Measurements from ENCODE around the gene PTPN1.

PTPN1 gene

DNA sequence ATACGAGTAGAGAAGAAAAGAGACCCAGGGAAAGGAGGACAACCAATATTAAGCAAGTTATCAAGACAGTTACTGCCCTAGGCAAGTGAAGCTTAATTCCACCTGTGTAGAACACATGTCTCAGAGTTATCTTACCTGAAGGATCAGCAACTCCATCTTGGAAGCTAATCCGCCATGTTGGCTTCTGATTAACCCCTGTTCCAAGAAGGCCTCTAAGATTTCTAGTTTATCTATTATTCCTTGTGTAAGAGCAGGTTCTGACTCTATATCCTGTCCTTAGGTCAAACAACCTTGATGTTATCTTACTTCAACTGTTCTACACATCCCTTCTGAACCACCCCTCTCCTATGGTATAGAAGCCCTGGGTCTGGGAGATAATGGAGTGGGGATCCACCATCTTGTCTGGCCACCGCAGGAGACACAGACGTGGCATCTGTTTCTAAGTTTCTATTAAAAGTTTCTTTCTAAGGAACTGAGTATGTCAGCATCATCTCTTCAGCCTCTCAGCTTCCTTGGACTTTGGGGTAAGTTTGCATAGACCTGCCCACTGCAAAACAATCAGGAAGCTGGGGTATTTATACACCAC is 27.7 kb upstream of the PTPN1 start:
- H3K4me1 ChIP-seq (ENCODE audit: control insufficient read depth in 2 of 2, insufficient read depth in 2 of 2, low read length in 2 of 2): peaks cover 15 to 18% of the 10 kb centered on the region in 2 donors
- no peak overlapping the region for H3K27ac ChIP-seq (ENCODE audit: low read depth in 2 of 2, low read length in 2 of 2)
- no peak overlapping the region for H3K9ac ChIP-seq (ENCODE audit: low read depth in 1 of 2, low read length in 2 of 2)
- H3K27me3 ChIP-seq (ENCODE audit: control insufficient read depth in 2 of 2, insufficient read depth in 2 of 2, low read length in 2 of 2): no peaks in the 10 kb centered on the region
- no peaks in the 10 kb centered on the region for H3K9me3 ChIP-seq (ENCODE audit: control insufficient read depth in 2 of 2, low read length in 2 of 2)
- no peak overlapping the region for H3K4me3 ChIP-seq (ENCODE audit: low read length in 2 of 2)
- no peaks in the 10 kb centered on the region for H3K36me3 ChIP-seq (ENCODE audit: control insufficient read depth in 2 of 2, insufficient read depth in 2 of 2, low read length in 2 of 2)

DNA sequence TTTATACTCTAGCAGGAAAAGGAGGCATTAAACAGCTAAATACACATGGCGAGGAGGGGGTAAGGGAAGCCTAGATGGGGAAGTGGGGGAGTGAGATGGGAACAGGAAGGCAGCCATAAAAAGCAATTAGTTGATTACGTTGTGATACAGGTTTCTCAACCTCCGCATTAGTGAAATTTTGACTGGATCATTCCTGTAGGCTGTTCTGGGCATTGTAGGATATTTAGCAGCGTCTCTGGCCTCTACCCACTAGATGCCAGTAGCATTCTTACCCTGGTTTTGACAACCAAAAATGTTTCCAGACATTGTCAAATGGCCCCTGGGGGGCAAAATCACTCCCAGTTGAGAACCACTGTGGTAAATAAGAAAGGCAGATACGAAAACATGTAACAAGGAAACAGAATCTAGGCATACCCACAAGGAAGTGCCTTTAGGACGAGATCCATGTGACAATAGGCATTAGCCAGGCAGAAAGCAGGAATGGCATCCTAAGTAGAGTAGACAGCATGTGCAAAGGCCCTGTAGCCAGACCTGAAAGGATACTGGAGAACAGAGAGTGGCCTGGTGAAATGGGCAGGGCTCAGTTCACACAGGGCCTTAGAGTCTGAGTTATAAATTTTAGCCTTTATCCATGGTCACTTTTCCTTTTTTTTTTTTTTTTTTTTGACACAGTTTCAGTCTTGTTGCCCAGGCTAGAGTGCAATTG is 25.8 kb upstream of the PTPN1 start:
- H3K9ac ChIP-seq (ENCODE audit: low read depth in 1 of 2, low read length in 2 of 2): peak overlapping the region; percentile 65 to 70
- H3K36me3 ChIP-seq (ENCODE audit: control insufficient read depth in 2 of 2, insufficient read depth in 2 of 2, low read length in 2 of 2): no peaks in the 10 kb centered on the region
- H3K27ac ChIP-seq (ENCODE audit: low read depth in 2 of 2, low read length in 2 of 2): peak overlapping the region; percentile 71 to 79
- no peaks in the 10 kb centered on the region for H3K9me3 ChIP-seq (ENCODE audit: control insufficient read depth in 2 of 2, low read length in 2 of 2)
- peaks cover 8 to 9% of the 10 kb centered on the region in 2 donors for H3K4me1 ChIP-seq (ENCODE audit: control insufficient read depth in 2 of 2, insufficient read depth in 2 of 2, low read length in 2 of 2)
- H3K27me3 ChIP-seq (ENCODE audit: control insufficient read depth in 2 of 2, insufficient read depth in 2 of 2, low read length in 2 of 2): no peaks in the 10 kb centered on the region
- H3K4me3 ChIP-seq (ENCODE audit: low read length in 2 of 2): peak overlapping the region; percentile 78

DNA sequence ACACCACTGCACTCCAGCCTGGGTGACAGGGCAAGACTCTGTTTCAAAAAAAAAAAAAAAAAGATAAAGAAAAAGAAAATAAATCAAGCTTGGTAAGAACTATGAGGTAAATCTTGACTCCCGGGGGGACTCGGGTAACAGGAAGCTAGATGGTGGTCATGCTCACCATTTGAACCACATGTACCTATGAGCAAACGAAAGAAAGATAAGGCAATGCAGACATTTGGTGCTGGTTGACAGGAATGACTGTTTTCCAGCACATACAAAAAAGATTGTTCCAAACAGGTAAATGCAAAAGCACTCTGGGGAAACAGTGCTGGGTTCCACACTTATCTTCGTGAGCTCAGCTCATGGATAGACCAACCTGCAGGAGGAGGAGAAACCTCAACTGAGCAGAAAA is 22.8 kb upstream of the PTPN1 start:
- H3K27ac ChIP-seq (ENCODE audit: low read depth in 2 of 2, low read length in 2 of 2): no peak overlapping the region
- H3K4me3 ChIP-seq (ENCODE audit: low read length in 2 of 2): no peak overlapping the region
- no peaks in the 10 kb centered on the region for H3K36me3 ChIP-seq (ENCODE audit: control insufficient read depth in 2 of 2, insufficient read depth in 2 of 2, low read length in 2 of 2)
- H3K4me1 ChIP-seq (ENCODE audit: control insufficient read depth in 2 of 2, insufficient read depth in 2 of 2, low read length in 2 of 2): peaks cover 8 to 9% of the 10 kb centered on the region in 2 donors
- H3K27me3 ChIP-seq (ENCODE audit: control insufficient read depth in 2 of 2, insufficient read depth in 2 of 2, low read length in 2 of 2): no peaks in the 10 kb centered on the region
- no peak overlapping the region for H3K9ac ChIP-seq (ENCODE audit: low read depth in 1 of 2, low read length in 2 of 2)
- H3K9me3 ChIP-seq (ENCODE audit: control insufficient read depth in 2 of 2, low read length in 2 of 2): no peaks in the 10 kb centered on the region

DNA sequence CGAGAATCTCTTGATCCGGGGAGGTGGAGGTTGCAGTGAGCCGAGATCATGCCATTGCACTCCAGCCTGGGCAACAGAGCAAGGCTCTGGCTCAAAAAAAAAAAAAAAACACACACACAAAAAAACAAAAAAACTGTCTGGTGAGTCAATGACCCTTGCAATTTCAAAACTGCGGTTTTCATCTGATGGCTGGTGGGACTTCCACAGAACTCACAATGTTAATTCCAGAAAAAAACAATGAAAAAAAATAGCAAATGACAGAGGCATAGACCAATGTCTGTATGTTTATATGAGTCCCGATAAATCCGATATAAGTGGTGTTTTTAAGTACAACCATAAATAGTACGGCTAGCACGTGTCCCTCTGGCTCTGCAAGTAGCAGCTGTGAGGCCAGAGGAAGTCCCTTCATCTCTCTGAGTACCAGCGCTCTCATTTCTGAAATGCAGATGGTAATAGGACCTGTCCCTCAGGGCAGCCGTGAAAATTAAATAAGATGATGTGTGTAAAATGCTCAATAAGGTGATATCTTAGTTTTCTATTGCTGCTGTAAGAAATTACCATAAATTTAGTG is 21.9 kb upstream of the PTPN1 start:
- Histone ChIP-seq H3K9me3 (ENCODE audit: control insufficient read depth in 2 of 2, low read length in 2 of 2) (no peaks in the 10 kb centered on the region), H3K36me3 (ENCODE audit: control insufficient read depth in 2 of 2, insufficient read depth in 2 of 2, low read length in 2 of 2) (no peaks in the 10 kb centered on the region), H3K4me1 (ENCODE audit: control insufficient read depth in 2 of 2, insufficient read depth in 2 of 2, low read length in 2 of 2) (peaks cover 8% of the 10 kb centered on the region in 2 donors), H3K9ac (ENCODE audit: low read depth in 1 of 2, low read length in 2 of 2) (no peak overlapping the region), H3K27me3 (ENCODE audit: control insufficient read depth in 2 of 2, insufficient read depth in 2 of 2, low read length in 2 of 2) (no peaks in the 10 kb centered on the region), H3K4me3 (ENCODE audit: low read length in 2 of 2) (no peak overlapping the region), H3K27ac (ENCODE audit: low read depth in 2 of 2, low read length in 2 of 2) (no peak overlapping the region)

DNA sequence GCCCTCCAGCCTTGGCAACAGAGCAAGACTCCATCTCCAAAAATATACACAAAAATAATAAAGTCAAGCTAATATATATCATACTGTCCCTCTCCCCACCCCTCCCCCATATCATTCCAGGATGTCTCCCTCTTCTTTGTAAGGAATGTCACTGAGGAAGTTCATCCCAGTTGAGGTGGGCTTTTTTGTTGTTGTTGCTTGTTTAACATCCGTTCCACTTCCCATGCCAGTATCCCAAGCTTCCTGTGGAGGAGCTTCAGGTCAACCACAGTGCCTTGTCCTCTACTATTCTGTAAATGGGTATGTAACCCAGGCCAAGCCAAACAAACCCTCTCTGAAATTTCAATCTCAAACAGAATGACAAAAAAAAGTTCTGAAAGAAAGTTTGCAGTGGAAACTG is 19.0 kb upstream of the PTPN1 start:
- no peaks in the 10 kb centered on the region for H3K4me1 ChIP-seq (ENCODE audit: control insufficient read depth in 2 of 2, insufficient read depth in 2 of 2, low read length in 2 of 2)
- H3K9ac ChIP-seq (ENCODE audit: low read depth in 1 of 2, low read length in 2 of 2): no peak overlapping the region
- no peaks in the 10 kb centered on the region for H3K27me3 ChIP-seq (ENCODE audit: control insufficient read depth in 2 of 2, insufficient read depth in 2 of 2, low read length in 2 of 2)
- H3K36me3 ChIP-seq (ENCODE audit: control insufficient read depth in 2 of 2, insufficient read depth in 2 of 2, low read length in 2 of 2): no peaks in the 10 kb centered on the region
- no peak overlapping the region for H3K4me3 ChIP-seq (ENCODE audit: low read length in 2 of 2)
- H3K9me3 ChIP-seq (ENCODE audit: control insufficient read depth in 2 of 2, low read length in 2 of 2): no peaks in the 10 kb centered on the region
- no peak overlapping the region for H3K27ac ChIP-seq (ENCODE audit: low read depth in 2 of 2, low read length in 2 of 2)

DNA sequence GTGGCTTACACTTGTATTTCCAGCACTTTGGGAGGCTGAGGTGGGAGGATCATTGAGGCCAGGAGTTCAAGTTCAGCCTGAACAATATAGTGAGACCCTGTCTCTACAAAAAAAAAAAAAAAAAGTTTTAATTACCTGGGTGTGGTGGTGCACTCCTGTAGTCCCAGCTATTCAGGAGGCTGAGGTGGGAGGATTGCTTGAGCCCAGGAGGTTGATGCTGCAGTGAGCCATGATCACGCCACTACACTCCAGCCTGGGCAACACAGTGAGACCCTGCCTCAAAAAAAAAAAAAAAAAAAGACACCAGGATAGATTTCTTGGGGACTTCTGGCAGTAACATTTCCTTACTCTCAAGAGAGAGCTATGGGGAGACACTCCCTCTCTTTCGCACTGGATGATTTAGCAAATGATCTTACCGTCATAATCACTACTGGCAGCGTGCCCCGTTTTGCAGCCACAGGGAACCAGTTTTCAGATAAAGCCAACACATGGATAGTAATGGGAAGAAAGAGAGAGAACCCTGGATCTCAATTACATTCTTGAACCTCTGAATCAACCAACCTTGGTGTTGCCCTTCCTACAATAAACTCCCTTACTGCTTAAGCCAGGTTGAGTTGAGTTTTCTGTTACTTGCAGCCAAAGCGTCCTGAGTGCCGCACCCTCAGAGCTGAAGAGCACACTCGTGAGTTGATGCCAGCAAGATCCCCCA is 18.1 kb upstream of the PTPN1 start:
- Histone ChIP-seq H3K4me1 (ENCODE audit: control insufficient read depth in 2 of 2, insufficient read depth in 2 of 2, low read length in 2 of 2) (no peaks in the 10 kb centered on the region), H3K27me3 (ENCODE audit: control insufficient read depth in 2 of 2, insufficient read depth in 2 of 2, low read length in 2 of 2) (no peaks in the 10 kb centered on the region), H3K9me3 (ENCODE audit: control insufficient read depth in 2 of 2, low read length in 2 of 2) (no peaks in the 10 kb centered on the region), H3K27ac (ENCODE audit: low read depth in 2 of 2, low read length in 2 of 2) (no peak overlapping the region), H3K4me3 (ENCODE audit: low read length in 2 of 2) (no peak overlapping the region), H3K9ac (ENCODE audit: low read depth in 1 of 2, low read length in 2 of 2) (no peak overlapping the region), H3K36me3 (ENCODE audit: control insufficient read depth in 2 of 2, insufficient read depth in 2 of 2, low read length in 2 of 2) (no peaks in the 10 kb centered on the region)

DNA sequence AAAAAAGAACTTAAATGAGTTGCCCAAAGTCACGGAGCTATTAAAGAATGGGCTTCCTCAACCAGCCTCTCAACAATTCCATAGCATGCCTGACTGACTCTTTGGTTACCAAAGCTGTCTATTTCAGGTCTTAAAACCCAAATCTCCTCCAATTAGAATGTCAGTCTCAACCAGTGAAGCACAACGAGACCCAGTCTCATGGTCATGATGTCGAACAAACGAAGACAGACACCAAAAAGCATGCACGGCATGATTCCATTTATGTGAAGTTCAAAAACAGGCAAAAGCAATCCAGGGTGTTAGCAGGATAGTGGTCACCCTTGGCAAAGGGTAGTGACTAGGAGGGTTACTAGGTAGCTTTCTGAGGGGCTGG is 16.3 kb upstream of the PTPN1 start:
- H3K4me1 ChIP-seq (ENCODE audit: control insufficient read depth in 2 of 2, insufficient read depth in 2 of 2, low read length in 2 of 2): no peaks in the 10 kb centered on the region
- H3K27me3 ChIP-seq (ENCODE audit: control insufficient read depth in 2 of 2, insufficient read depth in 2 of 2, low read length in 2 of 2): no peaks in the 10 kb centered on the region
- H3K27ac ChIP-seq (ENCODE audit: low read depth in 2 of 2, low read length in 2 of 2): no peak overlapping the region
- no peak overlapping the region for H3K9ac ChIP-seq (ENCODE audit: low read depth in 1 of 2, low read length in 2 of 2)
- H3K36me3 ChIP-seq (ENCODE audit: control insufficient read depth in 2 of 2, insufficient read depth in 2 of 2, low read length in 2 of 2): no peaks in the 10 kb centered on the region
- H3K4me3 ChIP-seq (ENCODE audit: low read length in 2 of 2): no peak overlapping the region
- no peaks in the 10 kb centered on the region for H3K9me3 ChIP-seq (ENCODE audit: control insufficient read depth in 2 of 2, low read length in 2 of 2)

DNA sequence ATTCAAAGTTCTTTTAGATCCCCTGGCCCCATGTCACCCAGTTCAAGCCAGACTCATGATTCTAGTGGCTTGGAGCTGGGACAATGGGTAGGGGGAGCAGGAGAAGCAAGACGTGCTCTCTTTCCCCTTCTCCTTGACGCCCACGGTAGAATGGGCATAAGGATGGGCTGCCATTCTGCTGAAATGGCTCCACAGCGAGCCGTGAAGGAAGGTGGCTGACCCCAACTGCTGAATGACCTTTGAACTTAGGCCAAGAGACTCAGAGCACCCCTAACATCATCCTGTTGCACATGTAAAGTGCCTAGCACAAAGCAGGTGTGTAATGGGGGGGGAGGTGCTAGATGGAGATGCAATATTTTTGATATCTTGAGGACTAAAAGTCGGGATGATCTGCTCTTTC is 15.8 kb upstream of the PTPN1 start:
- Histone ChIP-seq H3K4me1 (ENCODE audit: control insufficient read depth in 2 of 2, insufficient read depth in 2 of 2, low read length in 2 of 2) (no peaks in the 10 kb centered on the region), H3K9me3 (ENCODE audit: control insufficient read depth in 2 of 2, low read length in 2 of 2) (no peaks in the 10 kb centered on the region)

DNA sequence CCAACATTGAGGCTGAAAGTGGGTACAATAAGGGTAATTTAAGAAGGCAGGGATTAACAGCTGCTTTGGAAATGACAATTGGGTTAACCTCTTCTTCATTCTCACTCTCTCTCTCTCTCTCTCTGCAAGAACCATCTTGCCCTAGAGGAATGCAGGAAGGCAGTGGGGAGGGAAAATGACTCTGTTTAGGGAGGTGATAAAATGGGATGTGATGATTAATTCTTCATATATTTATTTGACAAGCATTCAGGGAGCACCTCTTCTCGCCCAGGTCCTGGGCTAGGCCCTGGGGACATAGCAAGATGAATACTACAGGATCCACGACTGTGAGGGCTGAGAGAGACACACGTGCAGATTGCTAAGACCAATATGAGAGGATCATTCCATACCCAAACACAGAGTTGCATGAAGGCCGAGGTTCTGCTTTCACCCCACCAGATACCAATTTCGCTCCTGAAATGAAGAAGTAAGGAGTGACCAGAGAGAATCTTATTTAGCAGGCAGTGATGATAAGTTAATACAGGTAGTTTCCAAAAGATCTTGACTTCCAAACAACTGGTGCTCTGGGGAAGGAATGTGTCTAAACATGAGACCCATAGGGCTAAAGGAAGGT is 13.3 kb upstream of the PTPN1 start:
- no peak overlapping the region for H3K27ac ChIP-seq (ENCODE audit: low read depth in 2 of 2, low read length in 2 of 2)

More for the DNA sequence above, 15.8 kb upstream of the PTPN1 start:
- Histone ChIP-seq H3K9ac (ENCODE audit: low read depth in 1 of 2, low read length in 2 of 2) (no peak overlapping the region), H3K36me3 (ENCODE audit: control insufficient read depth in 2 of 2, insufficient read depth in 2 of 2, low read length in 2 of 2) (no peaks in the 10 kb centered on the region), H3K4me3 (ENCODE audit: low read length in 2 of 2) (no peak overlapping the region), H3K27ac (ENCODE audit: low read depth in 2 of 2, low read length in 2 of 2) (no peak overlapping the region), H3K27me3 (ENCODE audit: control insufficient read depth in 2 of 2, insufficient read depth in 2 of 2, low read length in 2 of 2) (no peaks in the 10 kb centered on the region)

More for the DNA sequence above, 13.3 kb upstream of the PTPN1 start:
- Histone ChIP-seq H3K27me3 (ENCODE audit: control insufficient read depth in 2 of 2, insufficient read depth in 2 of 2, low read length in 2 of 2) (no peaks in the 10 kb centered on the region), H3K9me3 (ENCODE audit: control insufficient read depth in 2 of 2, low read length in 2 of 2) (no peaks in the 10 kb centered on the region), H3K4me1 (ENCODE audit: control insufficient read depth in 2 of 2, insufficient read depth in 2 of 2, low read length in 2 of 2) (no peaks in the 10 kb centered on the region), H3K36me3 (ENCODE audit: control insufficient read depth in 2 of 2, insufficient read depth in 2 of 2, low read length in 2 of 2) (no peaks in the 10 kb centered on the region), H3K9ac (ENCODE audit: low read depth in 1 of 2, low read length in 2 of 2) (no peak overlapping the region), H3K4me3 (ENCODE audit: low read length in 2 of 2) (no peak overlapping the region)

Measured in mucosa of rectum (tissue), 2 donors.